ENCODE measurements around the gene DDAH1. TPM values are rescaled to one million over a fixed set of nuclear protein-coding genes. Genes with fewer than 3 reads are reported as not detected.

The DDAH1 gene
- polyA plus RNA-seq, 2 of the 4 experiments (the other 2 are of a cell fraction): 5.7 to 12.6 TPM

- DNase-seq (ENCODE audit: low read depth in 1 of 2, low spot score in 1 of 2) (peak in 1 of 2 experiments; percentile 14), FAIRE-seq (no peak), ATAC-seq (peak in 1 of 2 experiments; percentile 19; a peak in 1 of 6 replicates)
- Histone ChIP-seq H3K4me1 (peaks cover 56% of the 10 kb centered on the region), H3K4me2 (peak overlapping the region; percentile 62), H3K4me3 (no peak overlapping the region), H3K9me3 (no peaks in the 10 kb centered on the region), H3K27ac (peak overlapping the region; percentile 1 to 64; a peak in 4 of 6 replicates)
- TF ChIP-seq CHD4 (IDR thresholded peaks at IDR 0.05; ENCODE audit: borderline replicate concordance): no peak
- TF ChIP-seq REST (IDR thresholded peaks at IDR 0.05): peak; percentile 57; the same call in 1 of the 2 replicates
- TF ChIP-seq ZFP36 (IDR thresholded peaks at IDR 0.05; ENCODE audit: borderline replicate concordance, partially characterized antibody): no peak
- no peak for TF ChIP-seq HOXB5 (CRISPR knock-in tag; IDR thresholded peaks at IDR 0.05)
- no peak for TF ChIP-seq SREBF2 (IDR thresholded peaks at IDR 0.05)
- TF ChIP-seq CBX2 (IDR thresholded peaks at IDR 0.05; ENCODE audit: borderline replicate concordance, low read depth): no peak
- ChIA-PET POLR2A (interaction anchor here (1.1 kb wide), 1 partner anchor 34 kb away, joined by 3 read pairs; no protein-coding TSS in a partner anchor), CTCF (interaction anchor here (1.6 to 1.8 kb wide), 2 partner anchors 65 to 319 kb away, joined by 4 to 6 read pairs; no protein-coding TSS in a partner anchor)
- 62% methylated on average over 3 of the region's 3 CpGs for WGBS (ENCODE audit: missing lambda C conversion rate)
Observed at GRCh38 chr1:85373378-85373708, 91.6 kb downstream of the DDAH1 start.

GRCh38 chr1:85372683-85373377, 92.1 kb downstream of the DDAH1 start:
- FAIRE-seq (no peak), DNase-seq (ENCODE audit: low read depth in 1 of 2, low spot score in 1 of 2) (peak in 1 of 2 experiments; percentile 23), ATAC-seq (peak in 1 of 2 experiments; percentile 50; a peak in 3 of 6 replicates)
- H3K4me3 ChIP-seq: no peak overlapping the region
- H3K27ac ChIP-seq: peak overlapping the region; percentile 1 to 64; a peak in 4 of 6 replicates
- peak overlapping the region; percentile 62 for H3K4me2 ChIP-seq
- H3K4me1 ChIP-seq: peaks cover 59% of the 10 kb centered on the region
- CTCF ChIA-PET: interaction anchor here (1.2 to 1.6 kb wide), 2 partner anchors 10 to 64 kb away, joined by 3 to 6 read pairs; no protein-coding TSS in a partner anchor
- 10% methylated on average over 5 of the region's 5 CpGs for WGBS (ENCODE audit: missing lambda C conversion rate)
- no peaks in the 10 kb centered on the region for H3K9me3 ChIP-seq
- POLR2A ChIA-PET: interaction anchor here (1.1 kb wide), 1 partner anchor 34 kb away, joined by 3 read pairs; no protein-coding TSS in a partner anchor
- TF ChIP-seq ELK1 (IDR thresholded peaks at IDR 0.05; ENCODE audit: low read depth, low read length) (no peak), CEBPB (IDR thresholded peaks at IDR 0.05) (0 out of 4 replicates have a peak, but pooled peaks of 1 of the 2 experiments have one; percentile 7)

- FAIRE-seq: no peak
- H3K4me1 ChIP-seq: peaks cover 62% of the 10 kb centered on the region
- ChIA-PET CTCF (interaction anchor here (0.5 to 1.4 kb wide), 3 partner anchors 27 to 236 kb away, joined by 3 to 5 read pairs (median 3); no protein-coding TSS in a partner anchor), POLR2A (no interaction called here)
- no peak overlapping the region for H3K27ac ChIP-seq
- WGBS (ENCODE audit: missing lambda C conversion rate): 66% methylated on average over 2 of the region's 2 CpGs
- DNase-seq (ENCODE audit: low read depth in 1 of 2, low spot score in 1 of 2): no peak
- ATAC-seq: no peak
- TF ChIP-seq HOXA7 (CRISPR knock-in tag; IDR thresholded peaks at IDR 0.05) (no peak), EHF (CRISPR knock-in tag; IDR thresholded peaks at IDR 0.05) (no peak), BHLHE40 (IDR thresholded peaks at IDR 0.05; ENCODE audit: low read depth, low read length) (no peak), ATOH8 (CRISPR knock-in tag; IDR thresholded peaks at IDR 0.05; ENCODE audit: low read depth) (no peak), CEBPB (IDR thresholded peaks at IDR 0.05) (no peak), CHD2 (IDR thresholded peaks at IDR 0.05; ENCODE audit: low read length, partially characterized antibody) (no peak), ZC3H11A (IDR thresholded peaks at IDR 0.05) (no peak), EP300 (IDR thresholded peaks at IDR 0.05) (no peak), NR3C1 (IDR thresholded peaks at IDR 0.05) (no peak), EHMT2 (IDR thresholded peaks at IDR 0.05; ENCODE audit: low read depth) (no peak), RAD21 (conservative IDR thresholded peaks at IDR 0.05 in 1 of 2, IDR thresholded peaks at IDR 0.05 in 1 of 2) (no peak), JUN (IDR thresholded peaks at IDR 0.05) (no peak), GATA3 (IDR thresholded peaks at IDR 0.05; ENCODE audit: borderline replicate concordance) (no peak), HOXB5 (CRISPR knock-in tag; IDR thresholded peaks at IDR 0.05) (no peak), TP53 (CRISPR knock-in tag; IDR thresholded peaks at IDR 0.05) (no peak), NFE2L2 (conservative IDR thresholded peaks at IDR 0.05; ENCODE audit: low read length) (no peak), ZFP36 (IDR thresholded peaks at IDR 0.05; ENCODE audit: borderline replicate concordance, partially characterized antibody) (no peak), RCOR1 (IDR thresholded peaks at IDR 0.05; ENCODE audit: low read depth, low read length) (no peak)
- H3K4me2 ChIP-seq: no peak overlapping the region
- no peaks in the 10 kb centered on the region for H3K9me3 ChIP-seq
- no peak overlapping the region for H3K4me3 ChIP-seq
Observed at GRCh38 chr1:85371021-85371420, 93.9 kb downstream of the DDAH1 start.
